HG03432 (cell line): ENCODE results near the gene EID3.

Experiments used
- ATAC-seq: cut with Tn5 transposase; IDR thresholded peaks from one replicate; pipeline ENCODE4 v1.9.1; 2021; ENCODE audit warnings: mild to moderate bottlenecking, moderate library complexity; ENCODE audit not compliant: unreplicated experiment

The EID3 gene

GRCh38 chr12:104353012-104353981 lies 49.8 kb downstream of the EID3 start:
- no peak for ATAC-seq

GRCh38 chr12:104354167-104354867 lies 50.8 kb downstream of the EID3 start:
- ATAC-seq: no peak
